GM18498 (cell line): ENCODE data around the gene TMPRSS15.
"Not testable (repeated sequence)": the region's sequence is repeated elsewhere in the genome, so short reads cannot be mapped to it uniquely, and the experiment has no call there.

Source experiments
- ATAC-seq: cut with Tn5 transposase; IDR thresholded peaks from one replicate; pipeline ENCODE4 v1.9.1; 2021; ENCODE audit warnings: mild to moderate bottlenecking, moderate library complexity; ENCODE audit not compliant: unreplicated experiment

TMPRSS15 gene

GRCh38 chr21:18403735-18404450 lies at the start of gene TMPRSS15:
TSS of gene TMPRSS15 (minus strand) at chr21:18403785. CDS start at chr21:18403622, 163 bp downstream.
- no peak for ATAC-seq

GRCh38 chr21:18451670-18452069 lies 48.1 kb upstream of the TMPRSS15 start:
- ATAC-seq: no peak

GRCh38 chr21:18449605-18450550 lies 46.3 kb upstream of the TMPRSS15 start:
- ATAC-seq: no peak

DNA sequence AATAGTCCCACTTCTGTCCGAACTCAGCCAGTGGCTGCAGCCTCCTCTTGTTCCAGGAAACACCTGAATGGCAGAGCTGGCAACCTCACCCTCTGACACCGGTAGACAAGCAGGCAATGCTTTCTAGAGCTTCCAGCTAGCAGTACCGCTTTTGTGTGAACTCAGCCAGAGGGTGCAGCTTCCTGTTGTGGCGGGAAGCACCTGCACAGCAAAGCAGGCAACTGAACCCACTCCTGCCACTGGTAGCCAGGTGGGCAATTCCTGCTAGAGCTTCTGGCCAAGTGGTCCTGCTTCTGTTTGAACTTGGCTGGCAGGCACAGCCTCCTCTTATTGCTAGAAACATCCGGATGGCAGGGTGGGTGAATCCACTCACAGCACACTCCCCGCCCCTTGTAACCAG lies 40.1 kb upstream of the TMPRSS15 start:
- ATAC-seq: no peak

- no peak for ATAC-seq
Observed at GRCh38 chr21:18443085-18443484, 39.5 kb upstream of the TMPRSS15 start.

DNA sequence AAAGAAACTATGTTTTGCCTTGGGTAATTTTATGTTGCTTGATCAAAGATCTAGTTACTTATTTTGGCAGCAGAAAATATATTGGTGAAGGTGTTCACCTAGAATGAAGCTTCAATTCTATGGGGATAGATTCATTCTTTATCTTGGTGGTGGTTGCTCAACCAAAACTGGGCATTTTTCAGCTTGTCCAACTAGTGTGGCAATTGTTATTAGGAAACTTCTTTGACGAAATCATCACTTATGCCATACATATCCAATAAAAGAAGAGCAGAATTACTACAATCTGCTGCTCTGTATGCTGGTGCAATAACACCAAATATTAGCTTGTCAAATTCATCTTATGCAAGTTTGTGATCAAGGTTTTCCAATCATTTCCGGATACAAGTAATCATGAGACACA lies 26.8 kb upstream of the TMPRSS15 start:
- no peak for ATAC-seq

DNA sequence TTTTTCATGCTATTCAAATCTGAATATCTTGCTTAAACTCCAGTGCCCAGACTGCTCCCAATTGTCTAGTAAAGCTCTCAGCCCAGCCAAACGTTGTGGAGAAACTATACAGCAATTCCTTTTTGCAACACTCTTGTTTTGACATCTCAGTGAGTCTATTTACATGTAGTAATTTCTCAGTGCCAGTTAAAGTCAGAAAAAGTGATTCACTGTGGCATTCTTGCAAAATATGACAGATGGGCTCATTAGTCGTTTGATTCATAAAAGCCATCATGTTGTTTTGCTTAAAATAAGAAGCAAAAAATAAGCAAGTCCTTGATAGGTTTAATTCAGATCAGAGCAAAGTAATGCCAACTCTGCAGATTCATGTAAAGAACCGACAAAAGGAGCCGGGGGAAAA lies 20.7 kb upstream of the TMPRSS15 start:
- ATAC-seq: no peak

GRCh38 chr21:18417141-18417790 lies 13.7 kb upstream of the TMPRSS15 start:
- no peak for ATAC-seq

- no peak for ATAC-seq
Observed at GRCh38 chr21:18411565-18411964, 8.0 kb upstream of the TMPRSS15 start.

DNA sequence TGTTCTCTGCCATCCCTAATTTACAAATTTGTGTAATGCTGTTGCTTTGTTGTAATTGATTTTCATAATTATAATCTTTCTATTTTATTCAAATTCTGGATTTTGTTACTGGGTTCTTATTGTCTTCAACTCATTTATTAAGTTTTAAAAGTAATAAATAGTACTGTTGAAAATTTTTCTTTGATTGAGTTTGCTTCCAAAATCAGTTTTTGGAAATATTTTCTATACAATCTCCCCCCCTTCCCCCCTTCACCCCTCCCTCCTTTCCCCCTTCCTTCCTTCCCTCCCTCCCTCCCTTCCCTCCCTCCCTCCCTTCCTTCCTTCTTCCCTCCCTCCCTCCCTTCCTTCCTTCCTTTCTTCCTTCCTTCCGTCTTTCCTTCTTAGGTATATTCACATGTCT lies 6.0 kb upstream of the TMPRSS15 start:
- no peak for ATAC-seq

DNA sequence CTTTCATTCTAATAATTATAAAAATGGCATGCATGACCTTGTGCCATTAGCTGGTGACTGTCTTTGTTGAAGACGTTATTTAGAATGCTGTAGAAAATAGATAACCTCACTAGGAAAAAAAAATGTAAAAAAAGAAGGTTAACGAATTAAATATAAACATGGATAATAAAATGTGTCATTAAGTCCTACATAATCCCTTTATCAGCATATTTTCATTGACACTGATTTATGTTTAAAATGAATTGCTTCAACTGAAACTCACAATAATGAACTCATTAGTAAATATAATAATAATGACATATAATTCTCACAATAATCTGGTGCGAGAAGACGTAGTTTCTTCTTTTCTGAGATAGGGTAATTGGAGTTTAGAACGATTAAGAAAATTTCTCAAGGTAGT lies 4.7 kb downstream of the TMPRSS15 start:
- no peak for ATAC-seq

GRCh38 chr21:18387994-18388393 lies 15.6 kb downstream of the TMPRSS15 start:
- no peak for ATAC-seq

DNA sequence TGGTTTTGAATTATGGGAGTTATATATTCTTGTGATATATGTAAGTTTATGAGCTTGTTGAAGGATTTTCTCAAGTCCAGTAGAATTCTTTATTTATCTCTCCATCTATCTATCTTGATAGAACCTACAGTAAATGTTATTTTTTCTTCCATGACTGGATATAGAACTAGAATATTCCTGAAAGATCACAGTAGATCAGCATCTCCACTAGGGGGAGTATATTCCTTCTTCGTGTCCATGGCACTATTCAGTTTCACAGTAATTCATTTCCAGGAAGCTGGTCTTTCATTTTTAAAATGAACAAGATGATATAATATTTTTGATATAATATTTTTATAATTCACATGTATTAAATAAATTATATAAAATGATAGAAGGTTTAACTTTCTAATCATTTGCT lies 18.8 kb downstream of the TMPRSS15 start:
- ATAC-seq: no peak

- ATAC-seq: not testable (repeated sequence)
Observed at GRCh38 chr21:18382934-18383619, 20.5 kb downstream of the TMPRSS15 start.

GRCh38 chr21:18382141-18382540 lies 21.4 kb downstream of the TMPRSS15 start:
- no peak for ATAC-seq

DNA sequence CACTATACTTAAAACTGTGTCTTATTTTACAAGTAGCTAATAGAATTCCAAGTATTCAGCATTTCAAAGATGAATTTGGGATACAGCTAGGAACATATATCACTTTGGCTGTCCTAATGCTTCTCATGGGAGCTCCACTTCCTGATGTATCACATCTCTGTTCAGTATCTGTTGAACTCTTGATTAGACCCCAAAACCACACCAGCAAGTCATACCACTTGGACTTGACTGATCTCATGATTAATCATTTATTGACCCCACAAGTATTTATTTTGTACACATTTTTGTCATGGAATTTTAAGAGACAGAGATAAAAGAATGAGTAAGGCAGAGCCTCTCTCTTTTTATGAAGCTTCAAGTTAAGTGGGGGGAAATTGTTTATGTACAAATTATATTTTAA lies 30.0 kb downstream of the TMPRSS15 start:
- ATAC-seq: no peak

DNA sequence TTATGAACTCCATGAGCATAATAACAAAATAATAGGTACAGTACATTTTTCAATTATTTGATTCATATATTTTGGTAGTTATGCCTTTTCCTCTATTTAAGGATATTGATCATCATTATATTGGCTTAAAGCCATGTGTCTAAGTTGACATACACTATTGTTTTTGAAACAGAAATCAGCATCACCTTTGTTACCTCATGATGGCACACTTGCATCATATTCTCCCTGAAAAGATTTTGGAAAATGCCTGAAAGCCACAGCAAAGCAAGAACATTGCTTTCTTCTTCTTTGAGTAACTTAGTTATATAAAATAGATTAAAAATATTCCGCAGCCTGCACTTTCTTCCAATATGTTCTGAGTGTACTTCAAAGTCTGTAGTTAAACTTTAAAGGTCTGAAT lies 33.3 kb downstream of the TMPRSS15 start:
- no peak for ATAC-seq

DNA sequence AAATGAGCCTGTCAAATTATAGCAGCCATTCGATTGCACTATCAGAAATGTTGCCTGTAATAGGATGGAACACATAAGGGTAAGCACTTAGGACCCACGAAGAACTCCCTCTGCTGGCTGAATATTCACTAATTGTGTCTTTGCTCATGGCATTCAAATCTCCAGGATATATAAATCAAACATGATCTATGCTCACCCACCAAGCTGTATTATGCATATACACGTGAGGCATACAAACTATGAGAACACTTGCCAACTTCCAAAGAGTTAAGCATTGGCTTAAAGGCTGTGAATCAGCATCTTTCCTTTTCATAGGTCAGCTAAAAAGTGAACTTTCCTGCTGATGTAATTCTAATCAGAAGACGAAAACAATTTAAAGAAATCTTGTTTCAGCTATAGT lies 34.5 kb downstream of the TMPRSS15 start:
- ATAC-seq: no peak

GRCh38 chr21:18368205-18368604 lies 35.4 kb downstream of the TMPRSS15 start:
- no peak for ATAC-seq

GRCh38 chr21:18356801-18357200 lies 46.8 kb downstream of the TMPRSS15 start:
- no peak for ATAC-seq

- ATAC-seq: no peak
Observed at GRCh38 chr21:18354947-18355346, 48.6 kb downstream of the TMPRSS15 start.
